ENCODE measurements around the gene DEAF1. TPM values are rescaled to one million over a fixed set of nuclear protein-coding genes. Genes with fewer than 3 reads are reported as not detected.
A peak's percentile ranks its signal among the peaks of the same experiment; 100 is the strongest.

Gene DEAF1
- total RNA-seq, 2 experiments from 2014 or later, result 68.4 to 79.6 TPM

- peak in 3 of 14 experiments; percentile 17 to 58 (median 43) for DNase-seq
- no peak overlapping the region for H3K27ac Mint-ChIP-seq
Observed at GRCh38 chr11:640021-640706, 54.9 kb downstream of the DEAF1 start.

DNA sequence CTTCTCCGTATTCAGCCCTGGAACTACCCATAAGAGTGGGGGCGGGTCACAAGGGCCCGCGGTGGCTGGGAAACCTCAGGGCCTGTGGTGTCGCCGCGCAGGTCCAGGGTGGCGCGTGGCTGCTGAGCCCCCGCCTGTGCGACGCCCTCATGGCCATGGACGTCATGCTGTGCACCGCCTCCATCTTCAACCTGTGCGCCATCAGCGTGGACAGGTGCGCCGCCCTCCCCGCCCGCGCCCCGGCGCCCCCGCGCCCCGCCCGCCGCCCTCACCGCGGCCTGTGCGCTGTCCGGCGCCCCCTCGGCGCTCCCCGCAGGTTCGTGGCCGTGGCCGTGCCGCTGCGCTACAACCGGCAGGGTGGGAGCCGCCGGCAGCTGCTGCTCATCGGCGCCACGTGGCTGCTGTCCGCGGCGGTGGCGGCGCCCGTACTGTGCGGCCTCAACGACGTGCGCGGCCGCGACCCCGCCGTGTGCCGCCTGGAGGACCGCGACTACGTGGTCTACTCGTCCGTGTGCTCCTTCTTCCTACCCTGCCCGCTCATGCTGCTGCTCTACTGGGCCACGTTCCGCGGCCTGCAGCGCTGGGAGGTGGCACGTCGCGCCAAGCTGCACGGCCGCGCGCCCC, 55.6 kb downstream of the DEAF1 start:
- DNase-seq (peak in 1 of 14 experiments; percentile 33), ATAC-seq (ENCODE audit: poor library complexity) (peak; percentile 30)
- Mint-ChIP-seq H3K27ac (no peak overlapping the region), H3K9me3 (no peaks in the 10 kb centered on the region), H3K4me3 (no peak overlapping the region), H3K36me3 (ENCODE audit: low read depth) (no peaks in the 10 kb centered on the region), H3K27me3 (peaks cover 40% of the 10 kb centered on the region), H3K4me1 (ENCODE audit: low read depth) (peaks cover 12% of the 10 kb centered on the region)
- ChIA-PET CTCF (no interaction called here), POLR2A (interaction anchor here (0.6 kb wide), 1 partner anchor 75 kb away, joined by 3 read pairs; no protein-coding TSS in a partner anchor)
- H3K27ac ChIP-seq (ENCODE audit: low read depth in 1 of 2, low read length in 2 of 2), result no peak overlapping the region
- TF ChIP-seq, protein P1, sequence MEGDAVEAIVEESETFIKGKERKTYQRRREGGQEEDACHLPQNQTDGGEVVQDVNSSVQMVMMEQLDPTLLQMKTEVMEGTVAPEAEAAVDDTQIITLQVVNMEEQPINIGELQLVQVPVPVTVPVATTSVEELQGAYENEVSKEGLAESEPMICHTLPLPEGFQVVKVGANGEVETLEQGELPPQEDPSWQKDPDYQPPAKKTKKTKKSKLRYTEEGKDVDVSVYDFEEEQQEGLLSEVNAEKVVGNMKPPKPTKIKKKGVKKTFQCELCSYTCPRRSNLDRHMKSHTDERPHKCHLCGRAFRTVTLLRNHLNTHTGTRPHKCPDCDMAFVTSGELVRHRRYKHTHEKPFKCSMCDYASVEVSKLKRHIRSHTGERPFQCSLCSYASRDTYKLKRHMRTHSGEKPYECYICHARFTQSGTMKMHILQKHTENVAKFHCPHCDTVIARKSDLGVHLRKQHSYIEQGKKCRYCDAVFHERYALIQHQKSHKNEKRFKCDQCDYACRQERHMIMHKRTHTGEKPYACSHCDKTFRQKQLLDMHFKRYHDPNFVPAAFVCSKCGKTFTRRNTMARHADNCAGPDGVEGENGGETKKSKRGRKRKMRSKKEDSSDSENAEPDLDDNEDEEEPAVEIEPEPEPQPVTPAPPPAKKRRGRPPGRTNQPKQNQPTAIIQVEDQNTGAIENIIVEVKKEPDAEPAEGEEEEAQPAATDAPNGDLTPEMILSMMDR (IDR thresholded peaks at IDR 0.05), result no peak
- intact Hi-C loops (cut with DNase I, micrococcal nuclease), result no loop called here
- peaks cover 12% of the 10 kb centered on the region for H3K36me3 ChIP-seq (ENCODE audit: insufficient read depth, low read length)
- no peak overlapping the region for H3K4me3 ChIP-seq (ENCODE audit: low read length)
- H3K4me1 ChIP-seq (ENCODE audit: insufficient read depth, low read length), result peaks cover 33% of the 10 kb centered on the region
- peaks cover 29 to 32% of the 10 kb centered on the region in 2 experiments for H3K27me3 ChIP-seq (ENCODE audit: control insufficient read depth in 1 of 2, insufficient read depth in 2 of 2, low read length in 2 of 2)
- H3K9me3 ChIP-seq (ENCODE audit: control insufficient read depth in 1 of 2, insufficient read depth in 1 of 2, low read length in 2 of 2), result peaks cover 0 to 23% of the 10 kb centered on the region in 2 experiments

More at GRCh38 chr11:640021-640706, 54.9 kb downstream of the DEAF1 start:
- Histone ChIP-seq H3K4me1 (ENCODE audit: insufficient read depth, low read length) (peaks cover 33% of the 10 kb centered on the region), H3K27ac (ENCODE audit: low read depth in 1 of 2, low read length in 2 of 2) (no peak overlapping the region), H3K4me3 (ENCODE audit: low read length) (no peak overlapping the region), H3K36me3 (ENCODE audit: insufficient read depth, low read length) (peaks cover 14% of the 10 kb centered on the region), H3K9me3 (ENCODE audit: control insufficient read depth in 1 of 2, insufficient read depth in 1 of 2, low read length in 2 of 2) (peaks cover 0 to 23% of the 10 kb centered on the region in 2 experiments), H3K27me3 (ENCODE audit: control insufficient read depth in 1 of 2, insufficient read depth in 2 of 2, low read length in 2 of 2) (peaks cover 29 to 32% of the 10 kb centered on the region in 2 experiments)
- TF ChIP-seq, protein P1 (IDR thresholded peaks at IDR 0.05), result no peak
- POLR2A ChIA-PET, result no interaction called here
- no peaks in the 10 kb centered on the region for H3K9me3 Mint-ChIP-seq
- H3K36me3 Mint-ChIP-seq (ENCODE audit: low read depth), result no peaks in the 10 kb centered on the region
- intact Hi-C loops (cut with DNase I, micrococcal nuclease), result no loop called here
- peaks cover 34% of the 10 kb centered on the region for H3K27me3 Mint-ChIP-seq
- CTCF ChIA-PET, result no interaction called here
- H3K4me3 Mint-ChIP-seq, result peak overlapping the region; percentile 80
- peaks cover 12% of the 10 kb centered on the region for H3K4me1 Mint-ChIP-seq (ENCODE audit: low read depth)
- peak; percentile 42 for ATAC-seq (ENCODE audit: poor library complexity)

- TF ChIP-seq, protein P1 (IDR thresholded peaks at IDR 0.05), result no peak
- H3K4me1 ChIP-seq (ENCODE audit: insufficient read depth, low read length), result peaks cover 33% of the 10 kb centered on the region
- ChIA-PET POLR2A (interaction anchor here (0.6 kb wide), 1 partner anchor 74 kb away, joined by 3 read pairs; no protein-coding TSS in a partner anchor), CTCF (no interaction called here)
- Mint-ChIP-seq H3K36me3 (ENCODE audit: low read depth) (no peaks in the 10 kb centered on the region), H3K4me3 (peak overlapping the region; percentile 2), H3K9me3 (no peaks in the 10 kb centered on the region), H3K27ac (no peak overlapping the region), H3K27me3 (peaks cover 40% of the 10 kb centered on the region), H3K4me1 (ENCODE audit: low read depth) (peaks cover 12% of the 10 kb centered on the region)
- H3K36me3 ChIP-seq (ENCODE audit: insufficient read depth, low read length), result peaks cover 5% of the 10 kb centered on the region
- H3K9me3 ChIP-seq (ENCODE audit: control insufficient read depth in 1 of 2, insufficient read depth in 1 of 2, low read length in 2 of 2), result peaks cover 0 to 23% of the 10 kb centered on the region in 2 experiments
- no peak for DNase-seq
- ATAC-seq (ENCODE audit: poor library complexity), result no peak
- intact Hi-C loops (cut with DNase I, micrococcal nuclease), result no loop called here
- H3K27me3 ChIP-seq (ENCODE audit: control insufficient read depth in 1 of 2, insufficient read depth in 2 of 2, low read length in 2 of 2), result peaks cover 29 to 32% of the 10 kb centered on the region in 2 experiments
- no peak overlapping the region for H3K27ac ChIP-seq (ENCODE audit: low read depth in 1 of 2, low read length in 2 of 2)
- H3K4me3 ChIP-seq (ENCODE audit: low read length), result no peak overlapping the region
Observed at GRCh38 chr11:638631-639331, 56.2 kb downstream of the DEAF1 start.

All from CD4-positive, alpha-beta T cell (primary cell).